ENCODE measurements around the gene TRABD. TPM values are rescaled to one million over a fixed set of nuclear protein-coding genes. Genes with fewer than 3 reads are reported as not detected.
"Not testable (repeated sequence)": the region's sequence is repeated elsewhere in the genome, so short reads cannot be mapped to it uniquely, and the experiment has no call there.

TRABD gene
- polyA plus RNA-seq, 1 of the 3 experiments (the other 2 are of a cell fraction): 50.6 TPM

DNA sequence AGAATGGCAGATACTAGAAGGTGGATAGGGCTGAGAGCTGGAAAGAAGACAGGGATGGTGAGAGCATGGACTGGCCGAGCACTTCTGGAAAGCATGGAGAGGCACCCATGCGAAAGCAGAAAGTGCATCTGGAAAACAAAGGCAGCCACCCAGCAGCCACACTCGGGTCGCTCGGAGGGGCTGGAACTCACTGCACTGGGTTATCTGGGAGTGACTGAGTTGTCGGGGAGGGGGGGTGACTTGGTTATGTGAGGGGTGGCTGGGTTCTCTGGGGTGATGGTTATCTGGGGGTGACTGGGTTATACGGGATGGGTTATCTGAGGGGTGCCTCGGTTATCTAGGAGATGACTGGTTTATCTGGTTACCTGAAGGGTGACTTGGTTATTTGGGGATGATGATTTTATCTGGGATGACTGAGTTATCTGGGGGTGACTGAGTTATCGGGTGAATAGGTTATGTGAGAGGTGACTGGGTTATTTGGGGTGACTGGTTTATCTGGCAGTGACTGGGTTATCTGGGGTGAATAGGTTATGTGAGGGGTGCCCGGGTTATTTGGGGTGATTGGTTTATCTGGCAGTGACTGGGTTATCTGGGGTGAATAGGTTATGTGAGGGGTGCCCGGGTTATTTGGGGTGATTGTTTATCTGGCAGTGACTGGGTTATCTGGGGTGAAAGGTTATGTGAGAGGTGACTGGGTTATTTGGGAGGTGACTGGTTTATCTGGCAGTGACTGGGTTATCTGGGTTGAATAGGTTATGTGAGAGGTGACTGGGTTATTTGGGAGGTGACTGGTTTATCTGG lies 17.8 kb upstream of the TRABD start:
- Histone ChIP-seq H3K4me1 (ENCODE audit: control insufficient read depth in 1 of 2, insufficient read depth in 2 of 2, low read depth in 1 of 2, low read length in 1 of 2) (peaks cover 0 to 3% of the 10 kb centered on the region in 2 experiments; a peak in 1 of 4 replicates), H3K9me2 (no peaks in the 10 kb centered on the region), H3K9me3 (no peaks in the 10 kb centered on the region), H3K27me3 (ENCODE audit: insufficient read depth) (no peaks in the 10 kb centered on the region), H3K36me3 (replicated peaks in 1 of 2; ENCODE audit: control insufficient read depth in 1 of 2, insufficient read depth in 2 of 2, low read length in 1 of 2) (no peaks in the 10 kb centered on the region), H3K79me2 (ENCODE audit: insufficient read depth) (no peaks in the 10 kb centered on the region), H3F3A (replicated peaks; ENCODE audit: insufficient read depth) (no peaks in the 10 kb centered on the region), H3K27ac (ENCODE audit: low read depth in 2 of 2, low read length in 1 of 2) (no peak overlapping the region), H3K9ac (no peak overlapping the region), H3K4me3 (ENCODE audit: low read depth in 2 of 2, low read length in 1 of 2) (no peak overlapping the region), H4K20me1 (ENCODE audit: insufficient read depth) (no peaks in the 10 kb centered on the region), H3K4me2 (no peak overlapping the region), H2AFZ (ENCODE audit: low read depth) (no peak overlapping the region)
- WGBS (ENCODE audit: low lambda C conversion rate): 53% methylated on average over 11 of the region's 11 CpGs
- ChIA-PET CTCF (interaction anchor here (0.7 to 0.8 kb wide), 3 partner anchors 18 to 26 kb away, joined by 3 read pairs; no protein-coding TSS in a partner anchor), POLR2A (no interaction called here)
- no peak for TF ChIP-seq TAF1 (IDR thresholded peaks at IDR 0.05; ENCODE audit: borderline replicate concordance, low read depth, low read length)
- no peak for TF ChIP-seq FOXJ3 (CRISPR knock-in tag; IDR thresholded peaks at IDR 0.05)
- TF ChIP-seq FOSL2 (IDR thresholded peaks at IDR 0.05; ENCODE audit: borderline replicate concordance, low read depth): no peak
- no peak for TF ChIP-seq GATA2 (CRISPR knock-in tag; IDR thresholded peaks at IDR 0.05)
- TF ChIP-seq NFIC (IDR thresholded peaks at IDR 0.05; ENCODE audit: borderline replicate concordance): no peak
- TF ChIP-seq MXI1 (IDR thresholded peaks at IDR 0.05; ENCODE audit: low read depth, low read length): no peak
- TF ChIP-seq FOXM1 (IDR thresholded peaks at IDR 0.05; ENCODE audit: low read depth): no peak
- no peak for TF ChIP-seq RCOR1 (IDR thresholded peaks at IDR 0.05; ENCODE audit: low read length)
- TF ChIP-seq, protein P1, sequence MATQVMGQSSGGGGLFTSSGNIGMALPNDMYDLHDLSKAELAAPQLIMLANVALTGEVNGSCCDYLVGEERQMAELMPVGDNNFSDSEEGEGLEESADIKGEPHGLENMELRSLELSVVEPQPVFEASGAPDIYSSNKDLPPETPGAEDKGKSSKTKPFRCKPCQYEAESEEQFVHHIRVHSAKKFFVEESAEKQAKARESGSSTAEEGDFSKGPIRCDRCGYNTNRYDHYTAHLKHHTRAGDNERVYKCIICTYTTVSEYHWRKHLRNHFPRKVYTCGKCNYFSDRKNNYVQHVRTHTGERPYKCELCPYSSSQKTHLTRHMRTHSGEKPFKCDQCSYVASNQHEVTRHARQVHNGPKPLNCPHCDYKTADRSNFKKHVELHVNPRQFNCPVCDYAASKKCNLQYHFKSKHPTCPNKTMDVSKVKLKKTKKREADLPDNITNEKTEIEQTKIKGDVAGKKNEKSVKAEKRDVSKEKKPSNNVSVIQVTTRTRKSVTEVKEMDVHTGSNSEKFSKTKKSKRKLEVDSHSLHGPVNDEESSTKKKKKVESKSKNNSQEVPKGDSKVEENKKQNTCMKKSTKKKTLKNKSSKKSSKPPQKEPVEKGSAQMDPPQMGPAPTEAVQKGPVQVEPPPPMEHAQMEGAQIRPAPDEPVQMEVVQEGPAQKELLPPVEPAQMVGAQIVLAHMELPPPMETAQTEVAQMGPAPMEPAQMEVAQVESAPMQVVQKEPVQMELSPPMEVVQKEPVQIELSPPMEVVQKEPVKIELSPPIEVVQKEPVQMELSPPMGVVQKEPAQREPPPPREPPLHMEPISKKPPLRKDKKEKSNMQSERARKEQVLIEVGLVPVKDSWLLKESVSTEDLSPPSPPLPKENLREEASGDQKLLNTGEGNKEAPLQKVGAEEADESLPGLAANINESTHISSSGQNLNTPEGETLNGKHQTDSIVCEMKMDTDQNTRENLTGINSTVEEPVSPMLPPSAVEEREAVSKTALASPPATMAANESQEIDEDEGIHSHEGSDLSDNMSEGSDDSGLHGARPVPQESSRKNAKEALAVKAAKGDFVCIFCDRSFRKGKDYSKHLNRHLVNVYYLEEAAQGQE (IDR thresholded peaks at IDR 0.05; ENCODE audit: low read depth, low read length): no peak
- no peak for DNase-seq

DNA sequence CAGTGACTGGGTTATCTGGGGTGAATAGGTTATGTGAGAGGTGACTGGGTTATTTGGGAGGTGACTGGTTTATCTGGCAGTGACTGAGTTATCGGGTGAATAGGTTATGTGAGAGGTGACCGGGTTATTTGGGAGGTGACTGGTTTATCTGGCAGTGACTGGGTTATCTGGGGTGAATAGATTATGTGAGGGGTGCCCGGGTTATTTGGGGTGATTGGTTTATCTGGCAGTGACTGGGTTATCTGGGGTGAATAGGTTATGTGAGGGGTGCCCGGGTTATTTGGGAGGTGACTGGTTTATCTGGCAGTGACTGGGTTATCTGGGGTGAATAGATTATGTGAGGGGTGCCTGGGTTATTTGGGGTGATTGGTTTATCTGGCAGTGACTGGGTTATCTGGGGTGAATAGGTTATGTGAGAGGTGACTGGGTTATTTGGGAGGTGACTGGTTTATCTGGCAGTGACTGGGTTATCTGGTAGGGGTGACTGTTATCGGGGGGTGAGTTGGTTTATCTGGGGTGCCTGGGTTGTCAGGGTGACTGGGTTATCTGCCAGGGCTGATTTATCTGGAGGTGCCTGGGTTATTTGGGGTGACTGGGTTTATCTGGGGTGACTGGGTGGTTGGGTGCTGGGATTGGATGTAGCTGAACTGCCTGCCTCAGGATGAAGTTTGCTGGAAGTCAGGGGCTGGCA lies 17.1 kb upstream of the TRABD start:
- CTCF ChIA-PET: interaction anchor here (0.7 kb wide), 1 partner anchor 19 kb away, joined by 4 read pairs; no protein-coding TSS in a partner anchor
- H2AFZ ChIP-seq (ENCODE audit: low read depth); H3K4me2 ChIP-seq; H3K9ac ChIP-seq; H3K4me1 ChIP-seq (ENCODE audit: control insufficient read depth in 1 of 2, insufficient read depth in 2 of 2, low read depth in 1 of 2, low read length in 1 of 2); DNase-seq; H3K79me2 ChIP-seq (ENCODE audit: insufficient read depth); H3K9me3 ChIP-seq; H3K27ac ChIP-seq (ENCODE audit: low read depth in 2 of 2, low read length in 1 of 2); POLR2A ChIA-PET; H3K4me3 ChIP-seq (ENCODE audit: low read depth in 2 of 2, low read length in 1 of 2); H4K20me1 ChIP-seq (ENCODE audit: insufficient read depth); H3K9me2 ChIP-seq; H3K27me3 ChIP-seq (ENCODE audit: insufficient read depth); H3F3A ChIP-seq (replicated peaks; ENCODE audit: insufficient read depth); H3K36me3 ChIP-seq (replicated peaks in 1 of 2; ENCODE audit: control insufficient read depth in 1 of 2, insufficient read depth in 2 of 2, low read length in 1 of 2): not testable (repeated sequence)
- 86% methylated on average over 5 of the region's 5 CpGs for WGBS (ENCODE audit: low lambda C conversion rate)

Data from SK-N-SH (cell line).